HG03103 (cell line): ENCODE measurements around the gene TRIM72.
"Not testable (repeated sequence)": the region's sequence is repeated elsewhere in the genome, so short reads cannot be mapped to it uniquely, and the experiment has no call there.

Source experiments
- ATAC-seq: cut with Tn5 transposase; IDR thresholded peaks from one replicate; pipeline ENCODE4 v1.9.1; 2021; ENCODE audit warnings: low read depth; ENCODE audit not compliant: unreplicated experiment

TRIM72 gene

DNA sequence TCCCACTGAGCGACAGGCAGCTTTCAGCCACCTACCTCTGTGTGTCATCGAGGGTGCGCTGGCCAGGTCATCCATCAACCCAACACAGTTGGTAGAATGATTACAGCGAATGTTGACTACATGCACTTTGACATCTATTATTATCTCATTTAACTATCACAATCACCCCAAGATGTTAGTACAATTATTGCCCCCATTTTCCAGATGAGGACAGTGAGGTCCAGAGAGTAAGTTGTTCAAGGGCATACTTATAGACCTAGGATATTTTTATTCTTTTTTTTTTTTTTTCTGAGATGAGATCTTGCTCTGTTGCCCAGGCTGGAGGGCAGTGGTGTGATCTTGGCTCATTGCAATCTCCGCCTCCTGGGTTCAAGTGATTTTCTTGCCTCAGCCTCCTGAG, 37.5 kb downstream of the TRIM72 start:
- no peak for ATAC-seq

DNA sequence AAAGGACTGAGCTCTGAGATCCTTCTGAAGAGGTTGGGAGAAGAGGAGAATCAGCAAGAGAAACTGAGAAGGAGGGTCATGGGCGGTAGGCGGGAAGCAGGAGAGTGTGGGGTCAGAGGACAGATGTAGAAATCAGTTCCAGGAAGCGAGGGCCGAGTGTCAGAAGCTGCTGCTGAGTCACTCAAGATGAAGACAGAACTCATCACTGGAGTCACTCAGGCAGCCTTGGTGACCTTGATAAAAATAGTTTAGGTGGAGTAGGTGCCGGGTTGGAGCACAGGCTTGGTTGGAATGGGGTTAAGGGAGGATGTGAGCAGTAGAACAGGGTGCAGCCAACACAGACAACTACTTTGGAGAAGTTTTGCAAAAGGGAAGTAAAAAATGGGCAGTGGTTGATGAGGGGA, 39.7 kb downstream of the TRIM72 start:
- ATAC-seq, result no peak

DNA sequence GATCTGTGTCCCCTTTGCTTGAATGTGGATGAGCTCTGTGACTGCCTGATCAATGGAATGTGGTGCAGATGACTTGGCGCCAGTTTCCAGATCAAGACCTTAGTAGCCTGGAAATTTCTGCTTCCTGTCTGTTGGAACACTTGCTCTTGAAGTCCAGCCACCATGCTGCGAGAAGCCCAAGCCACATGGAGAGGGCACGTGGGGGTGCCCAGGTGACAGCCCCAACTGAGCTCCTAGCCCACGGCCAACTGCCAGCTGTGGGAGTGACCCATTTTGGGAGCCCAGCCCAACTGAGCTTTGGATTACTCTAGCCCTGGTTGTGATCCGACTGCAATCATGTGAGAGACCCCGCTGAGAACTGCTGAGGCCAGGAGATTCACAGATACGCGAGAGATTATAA, 42.5 kb downstream of the TRIM72 start:
- no peak for ATAC-seq

DNA sequence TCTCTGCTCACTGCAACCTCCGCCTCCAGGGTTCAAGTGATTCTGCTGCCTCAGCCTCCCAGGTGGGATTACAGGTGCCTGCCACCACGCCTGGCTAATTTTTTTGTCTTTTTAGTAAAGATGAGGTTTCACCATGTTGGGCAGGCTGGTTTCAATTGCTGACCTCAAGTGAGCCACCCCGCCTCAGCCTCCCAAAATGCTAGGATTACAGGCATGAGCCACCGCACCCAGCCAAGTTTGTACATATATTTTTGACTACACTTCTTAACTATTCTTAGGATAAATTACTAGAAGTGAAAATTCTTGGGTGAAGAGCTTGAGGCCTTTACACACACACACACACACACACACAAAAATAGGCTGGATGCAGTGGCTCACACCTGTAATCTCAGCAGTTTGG, 44.4 kb downstream of the TRIM72 start:
- ATAC-seq, result no peak

DNA sequence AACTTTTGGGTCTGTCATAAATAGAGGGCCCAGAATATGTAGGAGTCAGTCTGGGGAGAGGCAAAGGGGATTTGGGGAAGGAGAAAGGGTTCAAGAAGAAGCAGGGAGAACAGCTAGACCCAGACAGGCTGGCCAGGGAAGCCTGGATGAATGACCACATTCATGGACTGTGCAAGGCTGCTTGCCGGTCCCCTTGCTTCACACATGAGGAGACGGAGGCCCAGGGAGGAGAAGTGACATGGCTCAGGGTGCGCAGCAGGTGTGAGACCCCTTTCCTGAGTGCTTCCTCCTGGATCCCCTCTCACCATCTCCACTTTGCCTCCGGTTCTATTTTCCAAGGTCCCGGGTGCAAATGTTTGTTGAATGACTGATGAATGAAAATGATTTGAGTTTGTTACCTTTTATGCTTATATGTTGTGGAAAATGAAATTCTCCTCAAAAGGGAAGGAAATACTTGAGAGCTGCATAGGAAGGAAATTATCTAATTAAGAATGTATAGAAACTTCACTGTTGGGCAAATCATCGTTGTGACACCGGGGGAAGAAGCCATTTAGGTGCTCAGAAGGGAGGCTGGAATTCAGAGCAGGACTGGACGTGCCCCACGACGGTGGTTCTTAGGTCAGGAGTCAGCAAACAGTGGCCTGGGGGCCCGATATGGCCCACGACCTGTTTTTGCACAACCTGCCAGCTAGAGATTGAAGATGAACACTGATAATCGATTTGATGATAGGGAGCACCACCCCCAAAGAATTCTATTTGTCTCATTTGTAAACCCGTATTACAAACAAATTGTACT, 46.4 kb downstream of the TRIM72 start:
- no peak for ATAC-seq

DNA sequence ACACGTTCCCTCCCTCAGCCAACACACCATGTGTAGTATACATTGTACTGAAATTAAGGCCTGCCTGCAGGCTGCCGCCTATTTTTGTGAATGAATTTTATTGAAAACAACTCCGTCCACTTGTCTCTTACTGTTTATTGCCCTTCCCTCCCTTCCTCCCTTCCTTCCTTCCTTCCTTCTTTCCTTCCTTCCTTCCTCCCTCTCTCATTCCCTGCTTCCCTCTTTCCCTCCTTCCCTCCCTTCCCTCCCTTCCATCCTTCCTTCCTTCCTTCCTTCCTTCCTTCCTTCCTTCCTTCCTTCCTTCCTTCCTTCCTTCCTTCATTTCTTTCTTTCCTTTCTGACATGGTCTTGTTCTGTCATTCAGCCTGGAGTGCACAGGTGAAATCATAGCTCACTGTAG, 48.2 kb downstream of the TRIM72 start:
- ATAC-seq, result no peak

DNA sequence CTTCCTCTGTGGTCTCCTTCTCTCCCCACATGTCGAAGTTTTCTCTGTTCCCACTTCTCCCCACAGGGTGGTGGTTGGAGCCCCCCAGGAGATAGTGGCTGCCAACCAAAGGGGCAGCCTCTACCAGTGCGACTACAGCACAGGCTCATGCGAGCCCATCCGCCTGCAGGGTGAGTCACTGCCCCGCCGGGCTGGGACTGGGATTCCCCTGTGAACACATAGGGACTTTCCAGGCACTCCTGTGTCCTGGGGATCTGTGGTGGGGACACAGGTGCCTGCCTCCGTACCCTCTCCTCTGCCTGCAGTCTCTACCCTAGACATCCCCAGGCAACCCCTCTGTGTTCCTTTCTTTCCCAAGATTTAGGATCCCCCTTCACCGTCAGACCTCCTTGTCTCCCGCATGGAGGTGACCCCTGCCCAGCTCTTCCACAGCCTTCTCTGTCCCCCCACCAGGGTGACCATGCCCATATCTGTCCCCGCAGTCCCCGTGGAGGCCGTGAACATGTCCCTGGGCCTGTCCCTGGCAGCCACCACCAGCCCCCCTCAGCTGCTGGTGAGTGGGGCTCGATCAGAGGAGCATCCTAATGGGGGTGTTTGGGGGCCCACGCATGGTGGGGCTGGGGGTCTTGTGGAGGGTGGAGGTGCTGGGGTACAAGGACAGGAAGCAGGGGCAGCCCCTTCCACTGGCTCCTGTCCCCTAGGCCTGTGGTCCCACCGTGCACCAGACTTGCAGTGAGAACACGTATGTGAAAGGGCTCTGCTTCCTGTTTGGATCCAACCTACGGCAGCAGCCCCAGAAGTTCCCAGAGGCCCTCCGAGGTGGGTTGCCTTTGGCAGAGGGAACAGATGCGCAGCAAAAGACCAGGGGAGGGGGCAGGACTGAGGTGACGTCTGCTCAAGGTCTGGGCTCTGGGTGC, 51.7 kb downstream of the TRIM72 start:
- ATAC-seq, result peak; percentile 72

DNA sequence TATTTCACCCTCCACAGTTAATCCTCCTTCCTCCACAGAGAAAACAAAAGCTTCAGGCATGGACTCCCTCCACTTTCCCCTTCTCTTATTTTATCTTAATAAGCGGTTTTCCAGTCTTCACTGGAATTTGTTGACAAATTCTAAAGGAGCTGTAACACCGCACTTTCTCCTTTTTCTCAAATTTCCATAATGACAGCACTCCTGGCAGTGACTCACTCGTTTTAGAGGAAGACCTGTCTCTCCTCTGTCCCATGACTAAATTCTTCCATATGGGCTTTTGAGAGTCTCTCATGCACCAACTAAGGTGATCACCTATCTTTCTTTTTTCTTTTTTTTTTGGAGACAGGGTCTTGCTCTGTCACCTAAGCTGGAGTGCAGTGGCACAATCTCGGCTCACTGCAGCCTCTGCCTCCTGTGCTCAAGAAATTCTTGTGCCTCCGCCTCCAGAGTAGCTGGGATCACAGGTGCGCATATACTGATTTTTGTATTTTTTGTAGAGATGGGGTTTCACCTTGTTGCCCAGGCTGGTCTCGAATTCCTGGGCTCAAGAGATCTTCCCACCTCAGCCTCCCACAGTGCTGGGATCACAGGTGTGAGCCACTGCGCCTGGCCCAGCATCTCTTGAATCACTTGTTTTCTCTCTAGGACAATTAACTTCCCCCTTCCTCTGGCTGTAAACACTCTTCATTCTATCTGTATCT, 53.6 kb downstream of the TRIM72 start:
- no peak for ATAC-seq

DNA sequence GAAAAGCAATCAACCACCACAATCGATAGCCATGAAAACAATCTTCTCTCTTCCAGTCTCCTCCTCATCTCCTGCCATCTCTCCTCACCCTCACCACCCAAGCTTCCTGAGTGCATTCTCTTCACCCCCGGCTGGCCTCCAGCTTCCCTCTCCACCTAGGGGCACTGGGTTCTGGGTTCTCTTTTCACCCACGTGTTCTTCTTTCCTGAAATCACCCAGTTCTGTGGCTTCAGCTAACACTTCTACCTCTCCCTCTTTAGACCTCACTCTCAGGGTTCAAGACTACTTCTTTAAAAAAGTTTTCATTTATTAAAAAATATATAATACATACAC, 54.1 kb downstream of the TRIM72 start:
- ATAC-seq, result no peak

DNA sequence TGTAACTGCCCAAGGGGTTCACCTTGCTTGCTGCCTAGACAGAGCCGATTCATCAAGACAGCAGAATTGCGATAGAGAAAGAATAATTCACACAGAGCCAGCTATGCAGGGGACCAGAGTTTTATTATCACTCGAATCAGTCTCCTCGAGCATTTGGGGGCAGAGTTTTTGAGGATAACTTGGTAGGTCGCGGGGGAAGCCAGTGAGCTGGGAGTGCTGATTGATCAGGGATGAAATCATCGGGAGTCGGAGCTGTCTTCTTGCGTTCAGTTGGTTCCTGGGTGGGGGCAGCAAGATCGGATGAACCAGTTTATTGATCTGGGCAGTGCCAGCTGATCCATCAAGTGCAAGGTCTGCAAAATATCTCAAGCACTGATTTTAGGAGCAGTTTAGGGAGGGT, 55.0 kb downstream of the TRIM72 start:
- ATAC-seq, result no peak

DNA sequence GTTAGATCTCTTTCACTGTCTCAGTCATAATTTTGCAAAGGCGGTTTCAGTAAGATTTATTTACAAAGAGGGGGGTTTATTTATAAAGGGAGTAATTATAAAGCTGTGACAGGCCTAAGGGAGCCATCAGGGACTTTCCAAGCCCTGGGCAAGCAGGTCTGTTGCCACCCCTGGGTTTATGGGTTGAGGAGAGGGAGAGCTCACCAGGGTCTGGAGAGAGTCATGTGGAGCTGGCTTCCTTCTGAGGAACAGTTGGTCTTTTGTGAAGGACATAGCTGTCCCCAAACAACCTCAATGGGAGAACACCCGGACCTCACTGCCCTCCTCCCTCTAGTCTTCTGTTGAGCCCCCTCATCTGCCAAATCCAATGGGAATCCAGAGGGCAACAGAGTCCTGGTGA, 55.6 kb downstream of the TRIM72 start:
- no peak for ATAC-seq

DNA sequence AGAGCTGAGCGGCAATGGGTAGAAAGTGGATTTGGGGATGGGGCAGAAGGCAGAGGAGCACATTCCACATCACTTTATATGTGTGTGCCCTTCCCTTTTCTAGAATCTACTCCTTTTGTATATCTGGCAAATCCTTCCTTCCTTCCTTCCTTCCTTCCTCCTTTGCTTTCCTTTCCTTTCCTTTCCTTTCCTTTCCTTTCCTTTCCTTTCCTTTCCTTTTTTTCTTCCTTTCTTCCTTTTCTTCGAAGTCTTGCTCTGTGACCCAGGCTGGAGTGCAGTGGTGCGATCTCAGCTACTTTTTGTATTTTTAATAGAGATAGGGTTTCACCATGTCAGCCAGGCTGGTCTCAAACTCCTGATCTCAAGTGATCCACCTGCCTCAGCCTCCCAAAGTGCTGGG, 56.1 kb downstream of the TRIM72 start:
- ATAC-seq, result not testable (repeated sequence)

DNA sequence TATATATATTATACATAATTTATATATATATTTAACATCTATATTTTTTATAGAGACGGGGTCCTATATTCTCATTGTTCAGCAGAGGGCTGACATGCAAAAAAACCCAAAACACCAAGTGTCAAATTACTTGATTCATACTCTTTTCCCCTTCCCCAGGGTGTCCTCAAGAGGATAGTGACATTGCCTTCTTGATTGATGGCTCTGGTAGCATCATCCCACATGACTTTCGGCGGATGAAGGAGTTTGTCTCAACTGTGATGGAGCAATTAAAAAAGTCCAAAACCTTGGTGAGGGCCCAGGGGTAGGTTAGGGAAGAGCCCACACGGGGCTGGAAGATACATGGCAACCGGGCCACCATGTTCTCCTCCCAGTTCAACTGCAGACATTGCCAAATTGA, 56.9 kb downstream of the TRIM72 start:
- no peak for ATAC-seq

DNA sequence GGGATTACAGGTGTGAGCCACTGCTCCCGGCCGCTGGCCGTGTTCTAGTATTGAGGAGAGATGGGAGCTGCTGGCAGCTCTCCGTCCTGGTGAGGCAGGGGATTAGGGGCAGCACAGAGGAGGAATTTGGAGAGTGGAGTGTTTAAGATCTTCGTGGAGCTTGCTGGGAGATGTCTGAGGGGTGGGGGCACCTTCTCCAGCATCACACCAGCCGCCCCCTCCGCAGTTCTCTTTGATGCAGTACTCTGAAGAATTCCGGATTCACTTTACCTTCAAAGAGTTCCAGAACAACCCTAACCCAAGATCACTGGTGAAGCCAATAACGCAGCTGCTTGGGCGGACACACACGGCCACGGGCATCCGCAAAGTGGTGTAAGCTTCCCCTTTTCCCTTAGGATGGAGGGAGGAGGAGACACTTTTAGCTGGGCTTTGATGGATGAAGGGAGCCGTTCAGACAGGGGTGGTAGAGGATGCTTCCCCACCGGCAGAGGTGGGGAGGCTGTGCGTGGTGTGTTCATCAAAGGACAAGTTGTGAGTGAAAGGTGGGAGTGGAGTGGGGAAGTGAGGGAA, 57.8 kb downstream of the TRIM72 start:
- no peak for ATAC-seq

DNA sequence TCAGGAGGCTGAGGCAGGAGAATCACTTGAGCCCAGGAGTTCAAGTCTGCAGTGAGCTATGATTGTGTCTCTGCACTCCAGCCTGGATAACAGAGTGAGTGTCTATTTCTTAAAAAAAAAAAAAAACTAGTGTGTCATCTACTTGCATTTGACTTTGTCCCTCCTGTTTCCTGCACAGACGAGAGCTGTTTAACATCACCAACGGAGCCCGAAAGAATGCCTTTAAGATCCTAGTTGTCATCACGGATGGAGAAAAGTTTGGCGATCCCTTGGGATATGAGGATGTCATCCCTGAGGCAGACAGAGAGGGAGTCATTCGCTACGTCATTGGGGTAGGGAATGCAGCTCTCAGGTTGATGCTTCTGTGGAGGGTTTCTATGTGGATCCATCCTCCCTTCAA, 59.3 kb downstream of the TRIM72 start:
- ATAC-seq, result no peak

DNA sequence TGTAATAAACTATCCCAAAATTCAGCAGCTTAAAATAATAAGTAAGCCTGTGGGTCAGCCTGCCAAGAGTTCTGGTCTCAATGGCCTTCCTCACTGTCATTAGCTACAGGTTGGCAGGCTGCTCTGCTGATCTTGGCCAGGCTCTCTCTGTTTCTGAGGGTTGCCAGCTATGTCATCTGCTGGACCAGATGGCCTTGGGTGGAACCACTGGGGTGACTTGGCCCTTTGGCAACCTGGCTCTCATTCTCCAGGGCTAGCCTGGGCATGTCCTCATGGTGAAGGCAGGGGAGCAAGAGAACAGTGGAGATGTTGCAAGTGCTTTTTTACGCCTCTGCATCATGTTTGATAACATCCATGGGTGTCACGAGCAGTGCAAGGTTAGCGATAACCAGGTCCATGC, 59.8 kb downstream of the TRIM72 start:
- ATAC-seq, result no peak

DNA sequence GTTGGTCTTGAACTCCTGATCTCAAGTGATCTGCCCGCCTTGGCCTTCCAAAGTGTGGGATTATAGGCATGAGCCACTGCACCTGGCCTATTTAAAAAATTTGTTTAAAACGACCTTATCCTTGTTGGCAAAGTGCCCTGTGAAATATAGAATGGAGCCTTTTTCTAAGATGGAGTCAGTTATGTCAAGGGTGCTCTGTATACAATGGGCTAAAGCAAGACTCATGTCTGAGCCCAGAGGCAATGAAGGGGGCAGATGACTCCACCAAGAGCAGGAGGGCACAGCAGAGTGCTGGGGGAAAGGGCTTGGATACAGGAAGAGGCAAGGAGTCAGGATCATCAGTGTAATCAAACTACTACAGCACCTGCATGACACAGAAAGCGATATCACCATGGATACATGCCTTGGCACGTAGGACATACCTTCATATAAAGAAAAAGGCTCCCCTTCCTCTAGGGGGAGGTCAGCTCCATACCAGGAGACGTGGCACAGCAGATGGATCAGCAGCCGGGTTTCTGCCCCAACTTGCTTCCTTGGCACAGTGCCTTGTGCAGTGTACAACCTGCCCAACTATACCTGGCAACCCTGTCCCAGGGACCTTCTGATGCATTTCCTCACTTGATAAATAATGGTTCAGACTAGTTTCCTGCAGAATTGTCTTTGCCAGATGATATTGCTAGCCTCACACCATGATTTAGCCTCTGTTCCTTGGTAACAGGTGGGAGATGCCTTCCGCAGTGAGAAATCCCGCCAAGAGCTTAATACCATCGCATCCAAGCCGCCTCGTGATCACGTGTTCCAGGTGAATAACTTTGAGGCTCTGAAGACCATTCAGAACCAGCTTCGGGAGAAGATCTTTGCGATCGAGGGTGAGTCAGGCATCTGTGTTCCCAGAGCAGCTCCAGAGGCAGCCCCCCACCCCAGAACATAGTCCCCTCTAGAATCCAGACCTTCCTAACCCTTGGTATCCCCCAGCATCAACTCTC, 61.2 kb downstream of the TRIM72 start:
- no peak for ATAC-seq

DNA sequence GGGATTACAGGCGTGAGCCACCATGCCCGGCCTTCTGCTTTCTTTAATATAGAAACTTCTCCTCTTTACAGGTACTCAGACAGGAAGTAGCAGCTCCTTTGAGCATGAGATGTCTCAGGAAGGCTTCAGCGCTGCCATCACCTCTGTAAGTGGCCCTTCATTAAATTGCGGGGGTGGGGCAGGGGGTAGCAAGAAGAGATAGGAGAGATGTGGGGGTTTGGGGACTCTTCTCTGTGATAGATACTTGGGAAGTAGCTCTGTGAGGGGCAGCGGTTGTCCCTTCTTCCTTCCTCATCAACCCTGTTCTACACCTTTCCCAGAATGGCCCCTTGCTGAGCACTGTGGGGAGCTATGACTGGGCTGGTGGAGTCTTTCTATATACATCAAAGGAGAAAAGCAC, 62.7 kb downstream of the TRIM72 start:
- no peak for ATAC-seq

DNA sequence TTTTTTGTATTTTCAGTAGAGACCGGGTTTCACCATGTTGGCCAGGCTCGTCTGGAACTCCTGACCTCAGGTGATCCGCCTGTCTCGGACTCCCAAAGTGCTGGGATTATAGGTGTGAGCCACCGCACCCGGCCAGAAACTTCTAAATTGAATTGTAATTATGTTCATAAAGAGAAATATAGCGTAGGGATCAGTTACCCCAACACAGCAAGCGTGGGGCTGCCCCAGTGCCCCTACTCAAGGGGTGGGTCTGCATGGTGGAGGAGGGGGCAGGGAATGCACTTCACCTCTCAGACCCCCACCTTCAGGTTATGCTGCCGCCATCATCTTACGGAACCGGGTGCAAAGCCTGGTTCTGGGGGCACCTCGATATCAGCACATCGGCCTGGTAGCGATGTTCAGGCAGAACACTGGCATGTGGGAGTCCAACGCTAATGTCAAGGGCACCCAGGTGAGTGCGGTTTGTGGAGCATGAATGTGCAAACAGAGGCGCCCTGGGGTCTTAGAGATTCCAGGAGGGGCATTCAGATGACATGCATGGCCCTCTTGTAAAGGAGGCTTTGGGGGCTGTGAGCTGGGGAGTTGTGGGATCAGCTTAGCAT, 63.8 kb downstream of the TRIM72 start:
- ATAC-seq, result no peak
